HepG2 (cell line): ENCODE measurements around the gene RNF123. TPM values are rescaled to one million over a fixed set of nuclear protein-coding genes. Genes with fewer than 3 reads are reported as not detected.

ENCODE experiments used
- ATAC-seq: fragments of 200-7000 bp; cut with Tn5 transposase; 3 replicates; pipeline ENCODE4 v1.9.1; 2020; ENCODE audit warnings: mild to moderate bottlenecking, moderate library complexity
- BruUV-seq: library from RNA; stranded (reverse); fragments of 400-500 nt; replicated peaks from 2 replicates; lab custom pipeline; 2021; lab: Mats Ljungman, UMichigan
- CTCF ChIA-PET: fragments of 300-600 bp; formaldehyde crosslinking; extraction: SDS; loops from one replicate; lab custom pipeline; 2021; ENCODE audit warnings: low total read pairs, inconsistent platforms, low intra/inter-chr PET ratio; lab: Yijun Ruan, JAX
- POLR2A ChIA-PET: fragments of 350-600 bp; sonication (Branson Sonifier 250); formaldehyde crosslinking; loops from one replicate; lab custom pipeline; 2020; ENCODE audit warnings: antibody characterized with exemption, inconsistent platforms; lab: Yijun Ruan, JAX
- DNase-seq: peaks from one replicate; pipeline ENCODE4 v3.0.0-alpha.2; 2015; ENCODE audit warnings: low spot score
- FAIRE-seq: peaks from 3 replicates; lab custom pipeline; 2011; peaks lifted over from hg19 to GRCh38; lab: Jason Lieb, UNC
- H2AFZ ChIP-seq: one replicate; pipeline ENCODE4 v1.6.1; 2011; ENCODE audit warnings: low read length, inconsistent platforms
- H3K27ac ChIP-seq: fragments of 300-600 bp; 3 replicates; pipeline ENCODE4 v1.8.0; 2011; ENCODE audit warnings: mixed run types, mild to moderate bottlenecking, mixed read lengths, low read length, inconsistent platforms; ENCODE audit not compliant: insufficient read depth; ENCODE audit errors: extremely low read length
- H3K27me3 ChIP-seq, 2 experiments: fragments of 200-600 bp in 1 of 2; 2 replicates in 1 of 2; 3 replicates in 1 of 2; pipeline versions ENCODE4 v1.6.0 to v1.8.0; 2011; ENCODE audit warnings: low read length in 2 of 2, mild to moderate bottlenecking in 2 of 2, moderate library complexity in 2 of 2, inconsistent platforms in 1 of 2; ENCODE audit not compliant: insufficient read depth in 2 of 2, control insufficient read depth in 1 of 2
- H3K36me3 ChIP-seq, 2 experiments: fragments of 200-600 bp in 1 of 2; replicated peaks in 1 of 2; 2 replicates in 1 of 2; 3 replicates in 1 of 2; pipeline versions ENCODE4 v1.5.1 to v1.8.0; 2011; ENCODE audit warnings: low read length in 2 of 2, inconsistent platforms in 1 of 2; ENCODE audit not compliant: insufficient read depth in 2 of 2, control insufficient read depth in 1 of 2
- H3K4me1 ChIP-seq: 2 replicates; pipeline ENCODE4 v1.5.1; 2012; ENCODE audit warnings: low read length, inconsistent platforms; ENCODE audit not compliant: insufficient read depth
- H3K4me2 ChIP-seq: 2 replicates; pipeline ENCODE4 v1.6.0; 2011; ENCODE audit warnings: low read depth, low read length, inconsistent platforms
- H3K4me3 ChIP-seq, 3 experiments: fragments of 200-600 bp in 1 of 3; sonication (generic), shearing (Covaris generic) in 1 of 3; replicated peaks in 1 of 3; 2 replicates each; pipeline ENCODE4 v1.5.1; 2011 to 2016; ENCODE audit warnings: low read length in 3 of 3, inconsistent platforms in 2 of 3, low read depth in 2 of 3, mild to moderate bottlenecking in 2 of 3, control low read depth in 1 of 3, mixed read lengths in 1 of 3; ENCODE audit not compliant: insufficient read depth in 1 of 3
- H3K79me2 ChIP-seq: one replicate; pipeline ENCODE4 v1.6.1; 2011; ENCODE audit warnings: low read length, inconsistent platforms; ENCODE audit not compliant: insufficient read depth
- H3K9ac ChIP-seq: 2 replicates; pipeline ENCODE4 v1.6.0; 2011; ENCODE audit warnings: mild to moderate bottlenecking, low read depth, low read length, inconsistent platforms; ENCODE audit not compliant: insufficient read depth
- H3K9me3 ChIP-seq: 2 replicates; pipeline ENCODE4 v1.5.1; 2012; ENCODE audit warnings: mild to moderate bottlenecking, low read length
- H4K20me1 ChIP-seq: 2 replicates; pipeline ENCODE4 v1.6.0; 2011; ENCODE audit warnings: inconsistent platforms, mild to moderate bottlenecking, low read length, moderate library complexity; ENCODE audit not compliant: insufficient read depth
- AFF4 ChIP-seq: sonication (generic); formaldehyde crosslinking; IDR thresholded peaks from 2 replicates; pipeline ENCODE4 v1.4.0; 2020; ENCODE audit warnings: missing genetic modification reagents
- JUNB ChIP-seq: sonication (generic); formaldehyde crosslinking; IDR thresholded peaks from 2 replicates; pipeline ENCODE4 v1.8.0; 2022; ENCODE audit warnings: missing genetic modification reagents, mild to moderate bottlenecking, borderline replicate concordance
- KMT2A ChIP-seq: sonication (generic); formaldehyde crosslinking; IDR thresholded peaks from 2 replicates; pipeline ENCODE4 v1.4.0; 2020; ENCODE audit warnings: missing genetic modification reagents
- NR0B2 ChIP-seq: sonication (generic); formaldehyde crosslinking; IDR thresholded peaks from 2 replicates; pipeline ENCODE4 v1.4.0; 2020; ENCODE audit warnings: mild to moderate bottlenecking, missing genetic modification reagents
- NR1H2 ChIP-seq: sonication (generic); formaldehyde crosslinking; IDR thresholded peaks from 2 replicates; pipeline ENCODE4 v1.8.1; 2022; ENCODE audit warnings: low read depth, missing genetic modification reagents, borderline replicate concordance
- RERE ChIP-seq: IDR thresholded peaks from 2 replicates; pipeline ENCODE4 v1.6.1; 2016; ENCODE audit warnings: low read depth, missing genetic modification reagents, missing compliant biosample characterization
- SNRNP70 ChIP-seq: fragments of 200-400 bp; formaldehyde crosslinking; IDR thresholded peaks from 2 replicates; pipeline ENCODE4 v1.6.1; 2017; ENCODE audit warnings: mild to moderate bottlenecking, low read depth, low read length, moderate library complexity
- ZBTB4 ChIP-seq: sonication (generic); formaldehyde crosslinking; IDR thresholded peaks from 2 replicates; pipeline ENCODE4 v1.4.0; 2020; ENCODE audit warnings: missing genetic modification reagents, mild to moderate bottlenecking, borderline replicate concordance
- ZNF589 ChIP-seq: sonication (generic); formaldehyde crosslinking; conservative IDR thresholded peaks from 2 replicates; pipeline ENCODE4 v1.8.0; 2022; ENCODE audit warnings: mild to moderate bottlenecking, moderate library complexity, missing genetic modification reagents
- ZNF83 ChIP-seq: sonication (generic); formaldehyde crosslinking; IDR thresholded peaks from 2 replicates; pipeline ENCODE4 v1.4.0; 2020; ENCODE audit warnings: missing genetic modification reagents, mild to moderate bottlenecking, borderline replicate concordance
- WGBS: methylation state at CpG from one replicate; pipeline ENCODE4 v1.1.6; 2017; ENCODE audit warnings: low lambda C conversion rate; 5-methylcytosine and 5-hydroxymethylcytosine counted together
- in situ Hi-C: cut with HindIII; loops from 2 replicates; pipeline ENCODE4 v1.10.0; 2017; ENCODE audit warnings: low pct_unique_long_range_greater_than_20kb; ENCODE audit not compliant: extremely low pct_ligation_motif_present
- intact Hi-C: fragments of 100-400 bp; cut with micrococcal nuclease; formaldehyde crosslinking; loops from one replicate; pipeline ENCODE4 v1.10.0; 2022; ENCODE audit not compliant: unreplicated experiment
- polyA plus RNA-seq, 8 experiments: library from polyadenylated mRNA; depleted of rRNA in 3 of 8; stranded (reverse) in 7 of 8; unstranded in 1 of 8; fragments of >200 nt; fragmentation: Illumina TruSeq in 4 of 8; extraction: Trizol in 4 of 8; gene quantifications; 2 replicates each; pipeline versions ENCODE4 v1.2.1 to v1.2.3, GENCODE V29; 2011 to 2016; ENCODE audit warnings: low read depth in 4 of 8, missing spikeins in 1 of 8, mixed read lengths in 1 of 8; ENCODE audit not compliant: insufficient read depth in 1 of 8
- total RNA-seq, 5 experiments: library from RNA; depleted of rRNA; stranded (reverse); fragments of >200 nt; fragmentation: Illumina TruSeq; extraction: Trizol; gene quantifications; 2 replicates each; pipeline ENCODE4 v1.2.3, GENCODE V29; 2016; ENCODE audit warnings: low read depth in 1 of 5

The RNF123 gene
- total and polyA plus RNA-seq, 2 of the 13 experiments (the other 11 are each of a cell fraction or from before 2014, with no cell fraction given) = 29.9 to 82.2 TPM

- TF ChIP-seq ZNF83 (CRISPR knock-in tag) (no peak), ZBTB4 (no peak), SNRNP70 (no peak), AFF4 (no peak), ZNF589 (no peak)
- TF ChIP-seq, all 625 proteins: peak for 0
Measured at GRCh38 chr3:49650177-49650576, 39.2 kb upstream of the RNF123 start (continued).

GRCh38 chr3:49650637-49651036 is 38.7 kb upstream of the RNF123 start:
- Histone ChIP-seq H3K4me3 (no peak overlapping the region), H3K36me3 (no peaks in the 10 kb centered on the region), H3K4me2 (no peak overlapping the region), H3K4me1 (peaks cover 33% of the 10 kb centered on the region), H3K79me2 (no peaks in the 10 kb centered on the region), H3K9ac (no peak overlapping the region), H2AFZ (no peak overlapping the region), H3K27ac (no peak overlapping the region), H4K20me1 (no peaks in the 10 kb centered on the region), H3K9me3 (no peaks in the 10 kb centered on the region), H3K27me3 (no peaks in the 10 kb centered on the region)
- DNase-seq (no peak), ATAC-seq (no peak), FAIRE-seq (no peak)
- BruUV-seq = no TSS peak
- in situ Hi-C loops = no loop called here
- intact Hi-C loops = no loop called here
- CTCF ChIA-PET = no interaction called here
- POLR2A ChIA-PET = no interaction called here
- WGBS = 91% methylated on average over 8 of the region's 8 CpGs
- TF ChIP-seq NR1H2 = no peak
- no peak for TF ChIP-seq JUNB (CRISPR knock-in tag)
- no peak for TF ChIP-seq RERE
- TF ChIP-seq NR0B2 (CRISPR knock-in tag) = no peak
- TF ChIP-seq KMT2A = no peak
